GM21619 (cell line): ENCODE measurements around the gene KIFC3.
A peak's percentile ranks its signal among the peaks of the same experiment; 100 is the strongest.
"Not testable (repeated sequence)": the region's sequence is repeated elsewhere in the genome, so short reads cannot be mapped to it uniquely, and the experiment has no call there.

Source experiments
- ATAC-seq: cut with Tn5 transposase; IDR thresholded peaks from one replicate; pipeline ENCODE4 v1.9.1; 2021; ENCODE audit not compliant: unreplicated experiment

Gene KIFC3

DNA sequence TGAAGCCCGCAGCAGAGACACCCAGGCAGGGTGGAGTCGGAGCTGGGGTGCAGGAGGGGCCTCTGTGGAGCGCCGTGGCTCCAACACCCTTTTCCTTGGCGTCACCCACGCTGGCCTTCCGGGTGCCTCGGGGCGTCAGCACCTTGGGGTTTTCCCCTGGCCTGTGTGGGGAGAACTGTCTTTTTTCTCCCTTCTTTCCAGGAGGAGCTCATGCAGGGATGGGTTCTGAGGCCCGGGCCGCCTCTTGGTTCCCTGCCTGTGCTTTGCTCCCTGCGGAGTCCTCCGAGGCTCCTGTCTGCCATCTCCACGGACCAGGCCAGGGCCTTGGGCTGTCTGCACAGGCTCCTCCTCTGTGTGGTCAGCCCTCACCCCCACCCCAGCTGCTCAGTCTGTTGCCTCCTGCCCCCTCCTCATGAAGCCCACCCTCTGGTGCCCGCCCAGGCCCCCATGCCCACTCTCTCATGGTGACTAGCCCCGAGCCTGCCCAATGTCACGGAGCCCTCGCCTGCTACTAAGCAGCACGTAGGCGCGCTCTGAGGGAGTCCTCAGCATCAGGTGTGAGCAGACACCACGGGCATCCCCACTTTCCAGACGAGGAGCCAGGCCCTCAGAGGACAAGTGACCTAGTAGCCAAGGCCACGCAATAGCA, 61.7 kb downstream of the KIFC3 start:
- ATAC-seq: no peak

DNA sequence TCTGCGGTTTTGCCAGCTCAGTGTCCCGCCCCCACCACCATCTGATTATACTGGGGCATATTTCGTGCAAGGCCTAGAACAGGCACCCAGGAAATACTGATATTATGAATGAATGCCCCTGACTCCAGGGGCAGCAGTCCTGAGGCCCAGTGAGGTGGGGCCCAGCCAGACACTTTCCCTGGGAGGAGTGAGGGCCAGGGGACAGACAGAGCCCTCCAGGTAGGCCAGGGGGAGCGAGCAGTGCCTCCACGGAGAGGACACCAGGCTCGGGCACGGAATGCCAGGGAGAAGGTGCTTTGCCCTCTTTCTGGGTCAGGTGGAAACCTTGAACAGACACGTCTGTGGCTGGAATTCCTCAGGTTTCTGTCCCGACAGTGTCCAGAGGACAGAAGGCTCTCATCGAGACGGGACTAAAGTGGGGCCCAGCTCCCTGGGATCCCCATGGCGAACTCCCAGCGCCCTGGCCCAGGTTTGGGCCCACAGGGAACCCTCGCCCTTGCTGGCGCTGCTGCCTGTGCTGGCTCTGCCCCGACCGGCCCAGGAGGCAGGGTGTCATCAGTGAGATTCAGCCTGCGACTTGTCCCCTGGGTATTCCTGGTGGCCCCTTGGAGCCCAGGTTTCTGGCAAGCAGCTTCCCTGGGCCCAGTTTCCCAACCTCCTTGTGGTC, 62.4 kb downstream of the KIFC3 start:
- ATAC-seq: no peak

DNA sequence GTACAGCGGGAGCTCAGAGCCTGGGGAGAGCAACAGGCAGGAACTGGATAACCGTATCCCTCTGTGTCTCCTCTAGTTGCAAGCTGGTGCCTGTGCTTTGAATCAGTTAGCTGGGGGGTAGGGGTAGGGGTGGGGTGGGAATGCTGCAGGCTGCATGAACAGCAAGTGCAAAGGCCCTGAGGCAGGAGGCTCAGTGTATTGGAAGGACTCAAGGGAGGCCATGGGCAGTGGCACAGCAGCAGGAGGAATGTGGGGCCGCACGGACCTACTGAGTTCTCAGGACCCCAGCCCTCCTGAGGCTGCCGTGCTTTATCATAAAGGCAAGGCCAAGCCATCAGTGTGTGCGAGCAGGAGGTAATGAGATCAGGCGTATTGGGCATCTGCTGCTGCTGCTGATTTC, 63.4 kb downstream of the KIFC3 start:
- ATAC-seq: no peak

DNA sequence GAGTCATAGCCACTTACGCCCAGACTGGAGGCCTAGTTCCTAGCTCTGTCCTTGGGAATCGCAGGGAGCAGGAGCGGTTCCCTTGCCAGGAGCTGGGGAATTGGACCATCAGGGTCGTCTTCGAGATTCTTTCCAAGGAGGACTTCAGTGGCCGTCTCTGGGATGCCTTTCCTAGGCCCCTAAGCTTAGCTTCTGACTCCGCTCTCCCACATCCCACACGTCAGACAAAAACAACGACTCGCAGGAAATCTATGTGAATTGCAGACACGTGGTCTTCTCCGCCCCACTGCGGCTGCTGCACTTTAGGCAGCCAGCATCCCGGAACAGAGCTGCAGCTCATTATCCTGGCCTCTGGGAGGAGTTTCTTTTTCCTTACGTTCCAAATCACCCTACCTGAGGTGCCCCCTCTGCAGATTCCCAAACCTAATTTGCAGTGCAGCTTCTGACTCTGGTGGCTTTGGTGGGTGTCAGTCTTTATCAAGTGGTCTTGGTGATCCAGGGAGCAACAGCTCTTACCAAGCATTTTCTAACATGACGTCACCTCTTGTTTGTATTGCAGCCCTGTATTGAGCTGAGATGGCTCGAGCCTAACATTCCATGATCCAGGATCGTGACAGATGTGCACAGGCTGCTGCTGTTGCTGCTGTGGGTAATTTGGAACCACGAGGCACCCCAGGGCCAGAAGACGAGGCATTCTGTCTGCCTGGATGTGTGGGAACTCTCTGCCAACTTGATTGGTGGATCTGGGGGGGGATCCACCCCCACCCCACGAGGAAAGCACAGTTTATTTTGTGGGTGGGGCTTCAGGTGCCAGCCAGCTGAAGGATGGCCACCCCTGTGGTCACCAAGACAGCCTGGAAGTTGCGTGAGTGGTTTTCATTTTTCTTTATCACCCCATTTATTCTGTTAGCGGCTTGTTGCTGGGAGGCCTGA, 65.6 kb downstream of the KIFC3 start:
- ATAC-seq: no peak

DNA sequence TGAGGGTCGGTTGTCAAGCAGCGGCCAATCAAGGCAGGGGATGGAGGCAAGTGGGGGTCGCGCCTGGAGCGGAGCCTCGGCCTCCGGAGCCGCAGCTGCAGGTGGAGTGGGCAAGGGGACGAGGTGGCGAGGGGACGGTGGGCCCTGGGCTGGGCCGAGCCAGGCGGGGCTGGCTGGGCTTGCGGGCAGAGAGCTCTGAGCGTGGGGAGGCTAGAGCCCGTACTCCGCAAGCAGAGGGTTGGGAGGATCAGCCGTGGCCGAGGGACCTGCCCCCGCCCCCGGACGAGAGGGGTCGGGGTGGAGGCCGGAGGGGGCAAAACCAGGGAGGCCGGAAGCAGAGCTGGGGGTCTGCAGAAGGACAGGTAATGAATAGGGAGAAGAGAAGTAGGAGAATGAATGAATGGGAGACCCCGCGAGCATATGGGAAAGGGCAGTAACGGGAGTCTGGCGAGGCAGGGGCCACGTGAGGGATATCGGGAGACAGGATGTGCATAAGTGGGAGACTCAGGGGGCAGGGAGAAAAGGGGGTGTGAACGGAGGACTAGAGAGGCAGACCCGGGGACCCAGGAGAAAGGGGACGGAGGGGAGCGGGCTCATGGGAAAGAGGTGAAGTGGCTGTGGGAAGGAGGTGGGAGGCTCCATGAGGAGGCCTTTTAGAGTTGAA, 66.4 kb downstream of the KIFC3 start, which contains the start of gene KATNB1:
Gene KATNB1 (plus strand): TSS at position 16 of the 664 bp plus-strand sequence. CDS start 1,474 bp downstream, outside the sequence.
- peak; percentile 19 for ATAC-seq

DNA sequence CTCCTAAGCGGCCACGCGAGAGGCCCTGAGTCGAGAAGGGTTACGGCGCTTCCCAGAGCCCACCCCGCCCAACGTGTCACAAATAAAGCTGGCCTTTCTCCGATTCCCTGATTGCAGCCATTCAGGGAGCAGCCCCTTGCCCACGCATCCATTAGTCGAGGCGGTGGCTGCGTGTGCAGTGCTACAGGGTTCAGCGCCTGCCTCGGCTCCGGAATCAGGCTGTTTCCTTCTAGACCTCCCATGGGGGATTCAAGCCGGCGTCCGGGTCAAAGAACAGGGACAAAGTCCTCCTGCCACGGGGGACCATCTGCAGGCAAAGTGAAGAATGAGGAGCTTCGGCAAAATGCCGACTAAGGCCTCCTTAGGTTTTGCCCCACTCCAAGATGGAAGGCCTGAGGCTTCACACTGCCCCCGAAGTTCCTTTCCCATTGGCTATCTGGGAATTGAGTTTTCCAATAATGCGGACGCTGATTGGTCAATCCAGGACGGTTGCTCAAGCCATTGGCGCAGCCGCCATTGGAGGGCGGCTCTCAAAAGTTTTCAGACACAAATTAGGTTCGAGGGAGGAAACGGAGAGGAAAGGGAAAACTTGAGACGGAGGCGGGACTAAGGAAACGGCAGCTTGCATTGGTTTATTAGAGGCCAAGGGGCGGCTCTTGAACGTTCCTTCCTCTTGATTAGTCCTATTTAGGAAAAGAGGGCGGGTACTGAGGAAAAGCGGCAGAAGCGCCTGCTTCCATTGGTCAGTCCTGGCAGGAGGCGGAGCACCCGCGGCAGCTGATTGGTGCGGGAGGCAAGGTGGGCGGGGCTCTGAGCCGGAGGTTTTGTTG, 67.2 kb downstream of the KIFC3 start:
- ATAC-seq: peak; percentile 90

DNA sequence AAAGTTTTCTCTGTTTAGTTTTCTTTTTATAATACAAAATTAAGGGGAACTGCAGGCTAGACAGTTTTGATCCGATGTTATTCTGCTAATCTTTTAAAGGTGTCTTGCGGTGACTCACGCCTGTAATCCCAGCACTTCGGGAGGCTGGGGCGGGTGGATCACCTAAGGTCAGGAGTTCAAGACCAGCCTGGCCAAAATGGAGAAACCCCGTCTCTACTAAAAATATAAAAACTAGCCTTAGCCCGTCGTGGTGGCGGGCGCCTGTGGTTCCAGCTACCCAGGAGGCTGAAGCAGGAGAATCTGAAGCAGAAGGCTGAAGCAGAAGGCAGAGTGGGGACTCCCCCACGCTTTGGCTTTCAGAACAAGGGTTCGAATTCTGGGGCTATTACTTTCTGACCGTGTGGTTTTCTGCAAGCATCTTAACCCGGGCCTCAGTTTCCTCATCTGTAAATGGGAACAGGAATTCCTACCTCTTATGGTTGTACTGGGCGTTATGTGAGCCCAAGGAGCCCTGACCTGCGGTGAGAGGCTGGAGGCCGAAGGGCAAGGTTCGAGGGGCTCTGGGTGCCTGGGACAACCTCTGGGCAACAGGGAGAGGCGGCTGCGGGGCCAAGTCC, 67.9 kb downstream of the KIFC3 start:
- ATAC-seq: no peak

DNA sequence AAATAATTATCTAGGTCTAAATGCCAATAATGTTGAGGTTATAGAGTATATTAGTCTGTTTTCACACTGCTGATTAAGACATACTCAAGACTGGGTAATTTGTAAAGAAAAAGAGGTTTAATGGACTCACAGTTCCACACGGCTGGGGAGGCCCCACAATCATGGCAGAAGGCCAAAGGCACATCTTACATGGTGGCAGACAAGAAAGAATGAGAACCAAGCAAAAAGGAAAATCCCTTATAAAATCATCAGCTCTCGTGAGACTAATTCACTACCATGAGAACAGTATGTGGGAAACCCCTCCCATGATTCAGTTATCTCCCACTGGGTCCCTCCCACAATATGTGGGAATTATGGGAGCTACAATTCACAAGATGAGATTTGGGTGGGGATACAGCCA, 69.6 kb downstream of the KIFC3 start:
- no peak for ATAC-seq

DNA sequence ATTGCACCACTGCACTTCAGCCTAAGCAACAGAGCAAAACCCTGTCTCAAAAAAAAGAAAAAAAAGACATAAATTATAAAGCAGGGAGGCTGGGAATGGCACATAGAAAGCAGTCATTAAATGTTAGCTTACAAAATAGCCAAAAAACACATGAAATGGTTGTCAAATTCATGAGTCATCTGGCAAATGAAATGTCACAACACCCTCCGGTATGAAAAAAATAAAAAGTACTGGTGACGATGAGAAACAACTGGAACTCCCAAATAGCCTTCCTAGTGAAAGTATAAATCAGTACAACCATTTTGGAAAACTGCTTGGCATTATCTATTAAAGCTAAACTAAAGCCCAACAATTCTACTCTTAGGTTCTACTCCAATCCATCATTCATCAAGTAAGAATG, 70.3 kb downstream of the KIFC3 start:
- ATAC-seq: no peak

DNA sequence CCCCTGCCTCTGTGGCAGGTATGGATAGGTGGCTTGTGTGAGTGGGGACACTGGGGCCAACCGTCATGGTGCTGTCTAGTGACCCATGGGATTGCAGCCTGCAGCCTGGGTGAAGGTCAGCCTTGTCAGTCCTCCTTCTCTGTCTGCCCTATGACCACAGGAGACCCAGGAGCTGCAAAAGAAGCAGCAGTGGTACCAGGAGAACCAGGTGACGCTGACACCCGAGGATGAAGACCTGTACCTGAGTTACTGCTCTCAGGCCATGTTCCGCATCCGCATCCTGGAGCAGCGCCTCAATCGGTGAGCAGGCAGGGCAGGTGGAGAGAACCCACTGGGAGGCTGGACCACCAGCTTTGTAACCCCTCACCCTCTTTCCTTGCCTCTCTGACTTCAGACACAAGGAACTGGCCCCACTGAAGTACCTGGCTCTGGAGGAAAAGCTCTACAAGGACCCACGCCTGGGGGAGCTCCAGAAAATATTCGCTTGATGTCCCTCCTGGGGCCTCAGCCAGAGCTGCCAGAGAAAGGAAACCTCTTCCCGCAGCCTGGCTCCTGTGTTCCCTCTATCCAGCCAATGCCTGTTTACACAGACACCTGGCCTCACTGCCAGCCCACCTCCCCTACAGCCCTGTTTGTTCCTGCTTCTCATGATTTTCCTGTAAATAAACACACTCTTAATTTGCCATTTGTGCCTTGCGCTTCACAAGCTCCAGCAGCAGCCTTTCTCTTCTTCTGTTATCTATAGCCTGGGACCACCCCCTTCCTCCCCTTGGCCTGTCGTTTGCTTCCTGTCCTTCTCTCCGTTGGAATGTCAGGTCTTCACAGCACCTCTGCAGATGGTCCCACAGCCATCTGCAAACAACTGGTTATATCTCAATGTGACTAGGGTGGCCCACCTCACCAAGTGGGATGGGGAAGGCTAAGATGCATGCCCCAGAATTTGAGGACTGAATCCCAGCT, 71.2 kb downstream of the KIFC3 start:
- ATAC-seq: no peak

DNA sequence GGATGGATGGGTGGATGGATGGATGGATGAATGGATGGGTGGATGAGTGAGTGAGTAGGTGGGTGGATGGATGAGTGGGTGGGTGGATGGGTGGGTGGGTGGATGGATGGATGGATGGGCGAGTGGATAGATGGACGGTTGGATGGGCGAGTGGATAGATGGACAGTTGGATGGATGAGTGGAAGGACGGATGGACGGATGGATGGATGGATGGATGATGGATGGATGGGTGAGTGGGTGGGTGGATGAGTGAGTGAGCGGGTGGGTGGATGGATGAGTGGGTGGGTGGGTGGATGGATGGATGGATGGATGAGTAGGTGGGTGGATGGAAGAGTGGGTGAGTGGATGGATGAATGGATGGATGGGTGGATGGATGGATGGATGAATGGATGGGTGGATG, 72.4 kb downstream of the KIFC3 start:
- ATAC-seq: not testable (repeated sequence)

DNA sequence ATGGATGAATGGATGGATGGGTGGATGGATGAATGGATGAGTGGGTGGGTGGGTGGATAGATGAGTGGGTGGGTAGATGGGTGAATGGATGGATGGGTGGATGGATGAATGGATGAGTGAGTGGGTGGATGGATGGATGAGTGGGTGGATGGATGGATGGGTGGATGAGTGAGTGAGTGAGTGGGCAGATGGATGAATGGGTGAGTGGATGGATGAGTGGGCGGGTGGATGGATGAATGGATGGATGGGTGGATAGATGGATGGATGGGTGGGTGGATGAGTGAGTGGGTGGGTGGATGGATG, 73.2 kb downstream of the KIFC3 start:
- ATAC-seq: no peak

DNA sequence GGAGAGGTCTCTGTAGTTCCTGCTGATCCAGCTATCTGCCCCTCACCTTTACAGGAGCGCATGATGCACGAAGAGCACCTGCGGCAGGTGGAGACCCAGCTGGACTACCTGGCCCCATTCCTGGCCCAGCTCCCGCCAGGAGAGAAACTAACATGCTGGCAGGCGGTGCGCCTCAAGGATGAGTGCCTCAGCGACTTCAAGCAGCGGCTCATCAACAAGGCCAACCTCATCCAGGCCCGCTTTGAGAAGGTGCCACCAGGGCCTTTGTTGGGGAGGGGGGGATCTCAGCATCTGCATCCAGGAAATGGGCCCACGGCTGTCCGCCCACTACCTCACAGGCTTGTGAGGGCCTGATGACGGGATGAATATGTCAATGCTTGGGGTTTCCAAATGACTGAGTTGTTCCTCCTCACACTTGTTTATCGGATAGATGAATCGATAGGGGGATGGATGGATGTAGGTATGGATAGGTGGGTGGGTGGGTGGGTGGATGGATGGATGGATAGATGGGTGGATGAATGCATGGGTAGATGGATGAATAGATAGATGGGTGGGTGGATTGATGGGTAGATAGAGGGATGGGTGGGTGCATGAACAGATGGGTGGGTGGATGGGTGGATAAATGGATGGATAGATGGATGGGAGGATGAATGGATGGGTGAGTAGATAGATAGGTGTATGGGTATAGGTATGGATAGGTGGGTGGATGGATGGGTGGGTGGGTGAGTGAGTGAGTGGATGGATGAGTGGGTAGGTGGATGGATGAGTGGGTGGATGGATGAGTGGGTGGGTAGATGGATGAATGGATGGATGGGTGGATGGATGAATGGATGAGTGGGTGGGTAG, 73.7 kb downstream of the KIFC3 start:
- ATAC-seq: no peak

DNA sequence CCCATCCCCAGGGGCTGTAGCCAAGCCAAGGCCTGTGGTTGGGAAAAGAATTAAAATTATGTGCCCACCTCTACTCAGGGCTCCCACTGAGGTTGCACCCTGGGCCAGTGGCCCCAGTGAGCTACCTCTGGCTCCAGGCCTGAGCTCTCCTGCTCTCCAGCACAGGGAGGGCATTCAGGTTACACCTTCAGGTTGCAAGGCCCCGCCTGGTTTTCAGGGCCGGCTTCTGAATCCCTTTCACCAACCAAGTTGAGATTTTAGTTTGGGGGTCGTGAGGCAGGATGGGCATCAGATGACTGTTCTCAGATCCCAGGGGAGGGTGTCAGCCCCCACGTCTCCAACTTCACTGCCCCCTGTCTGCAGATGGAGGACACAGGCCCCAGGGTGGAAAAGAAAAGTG, 74.7 kb downstream of the KIFC3 start:
- no peak for ATAC-seq

DNA sequence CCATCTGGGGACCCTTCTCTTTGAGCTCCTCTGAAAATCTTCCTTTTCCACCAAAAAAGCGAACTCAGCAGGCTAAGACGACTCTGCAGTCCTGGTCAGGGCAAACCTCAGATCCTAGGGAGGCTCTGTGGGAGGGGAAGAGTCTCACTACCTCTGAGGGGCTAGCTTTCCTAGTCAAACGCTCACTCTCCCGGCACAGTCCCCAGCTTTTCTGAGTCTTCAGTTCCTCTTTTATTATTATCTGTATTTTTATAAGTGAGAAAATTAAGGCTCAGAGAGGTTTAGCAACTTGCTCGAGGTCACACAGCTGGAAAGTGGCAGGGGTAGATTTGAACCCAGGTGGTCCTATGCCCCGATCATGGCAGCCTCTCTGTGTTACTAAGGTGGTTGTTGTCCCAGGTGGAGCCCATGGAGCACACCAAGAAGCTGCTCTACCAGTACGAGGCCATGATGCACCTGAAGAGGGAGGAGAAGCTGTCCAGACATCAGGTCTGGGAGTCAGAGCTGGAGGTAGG, 75.8 kb downstream of the KIFC3 start:
- ATAC-seq: no peak

DNA sequence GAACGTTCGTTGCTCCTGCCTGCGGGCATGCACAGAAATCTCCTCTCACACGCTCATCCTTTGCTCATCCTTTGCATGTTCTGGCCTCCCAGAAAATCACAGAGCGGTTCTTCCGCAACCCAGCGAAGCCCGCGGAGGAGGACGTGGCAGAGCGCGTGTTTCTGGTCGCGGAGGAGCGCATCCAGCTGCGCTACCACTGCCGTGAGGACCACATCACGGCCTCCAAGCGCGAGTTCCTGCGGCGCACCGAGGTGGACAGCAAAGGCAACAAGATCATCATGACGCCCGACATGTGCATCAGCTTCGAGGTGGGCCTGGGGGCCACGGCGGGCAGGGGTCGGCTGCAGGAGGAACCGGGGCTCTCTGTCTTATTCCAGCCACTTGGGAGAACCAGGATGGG, 76.3 kb downstream of the KIFC3 start:
- no peak for ATAC-seq

DNA sequence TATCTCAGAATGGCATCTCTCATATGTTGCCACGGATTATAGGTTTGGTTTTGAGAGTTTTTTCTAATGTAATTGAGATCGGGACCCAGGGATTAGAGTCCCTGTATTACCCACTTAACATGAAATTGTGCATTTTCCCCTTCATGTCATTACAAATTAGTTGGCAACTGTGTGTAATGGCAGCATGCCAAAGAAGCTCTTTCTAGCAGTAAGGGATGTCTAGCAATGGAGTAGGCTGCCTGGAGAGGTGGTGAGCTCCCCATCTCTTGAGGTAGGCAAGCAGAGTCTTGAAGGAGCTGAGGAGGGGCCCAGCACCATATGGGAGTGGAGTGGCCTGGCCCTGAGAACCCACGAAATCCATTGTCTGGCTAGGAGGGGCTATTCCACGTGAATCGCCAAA, 76.7 kb downstream of the KIFC3 start:
- ATAC-seq: no peak

DNA sequence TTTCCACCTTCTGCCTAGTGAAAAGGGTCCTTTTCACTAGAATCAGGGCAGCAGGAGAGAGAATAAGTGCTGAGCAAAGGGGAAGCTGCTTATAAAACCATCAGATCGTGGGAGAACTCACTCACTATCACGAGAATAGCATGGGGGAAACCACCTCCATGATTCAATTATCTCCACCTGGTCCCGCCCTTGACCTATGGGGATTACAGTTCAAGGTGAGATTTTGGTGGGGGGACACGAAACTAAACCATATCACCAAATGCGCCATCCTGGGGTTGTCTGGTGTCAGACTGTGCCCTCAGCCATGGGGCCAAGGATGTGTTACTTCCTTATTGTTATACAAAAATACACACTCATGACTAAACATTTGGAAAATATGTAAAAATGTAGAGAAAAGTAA, 77.1 kb downstream of the KIFC3 start:
- no peak for ATAC-seq
